Measurements from ENCODE around the gene TRAPPC5. TPM values are rescaled to one million over a fixed set of nuclear protein-coding genes. Genes with fewer than 3 reads are reported as not detected.

TRAPPC5 gene
- total RNA-seq, 4 donors from 2014 or later, result 15.1 to 63.5 (median 34.4) TPM

GRCh38 chr19:7635670-7636069, 45.0 kb upstream of the TRAPPC5 start:
- Histone ChIP-seq H3K27me3 (peaks cover 11% of the 10 kb centered on the region), H3K36me3 (no peaks in the 10 kb centered on the region), H3K27ac (no peak overlapping the region), H3K4me1 (peaks cover 2 to 14% (median 8%) of the 10 kb centered on the region in 4 donors), H3K4me3 (no peak overlapping the region), H3K9me3 (no peaks in the 10 kb centered on the region)
- in situ Hi-C loops (cut with MboI; ENCODE audit: low pct_ligation_motif_present in 1 of 4, low pct_unique_long_range_greater_than_20kb in 1 of 4, low sequenced_read_pairs in 3 of 4) (no loop called here), intact Hi-C loops (cut with DNase I; ENCODE audit: low total_unique reads) (no loop called here)
- DNase-seq, result no peak
- WGBS, 2 donors (ENCODE audit: low coverage in 1 of 2), result 58 to 80% methylated on average over 1 to 6 of the region's 6 CpGs
- TF ChIP-seq EP300 (IDR thresholded peaks at IDR 0.05; ENCODE audit: low read depth), result no peak
- TF ChIP-seq POLR2AphosphoS5 (IDR thresholded peaks at IDR 0.05), result no peak
- TF ChIP-seq CTCF (IDR thresholded peaks at IDR 0.05), result no peak
- TF ChIP-seq POLR2A (IDR thresholded peaks at IDR 0.05), result no peak

- Histone ChIP-seq H3K36me3 (no peaks in the 10 kb centered on the region), H3K9me3 (no peaks in the 10 kb centered on the region), H3K4me1 (peaks cover 0 to 8% (median 5%) of the 10 kb centered on the region in 4 donors), H3K4me3 (peak overlapping the region in 1 of 4 donors; percentile 80), H3K27ac (peak overlapping the region; percentile 83 to 93 (median 88)), H3K27me3 (peaks cover 11% of the 10 kb centered on the region)
- intact Hi-C loops (cut with DNase I; ENCODE audit: low total_unique reads), result no loop called here
- no peak for DNase-seq
- in situ Hi-C loops (cut with MboI; ENCODE audit: low pct_ligation_motif_present in 1 of 4, low pct_unique_long_range_greater_than_20kb in 1 of 4, low sequenced_read_pairs in 3 of 4), result no loop called here
- TF ChIP-seq POLR2AphosphoS5 (IDR thresholded peaks at IDR 0.05) (no peak), CTCF (IDR thresholded peaks at IDR 0.05) (no peak), POLR2A (IDR thresholded peaks at IDR 0.05) (no peak), EP300 (IDR thresholded peaks at IDR 0.05; ENCODE audit: low read depth) (no peak)
- 78 to 80% methylated on average over 1 to 16 of the region's 16 CpGs for WGBS, 2 donors (ENCODE audit: low coverage in 1 of 2)
These were observed 44.3 kb upstream of the TRAPPC5 start for GRCh38 chr19:7636317-7636690.

GRCh38 chr19:7636691-7637373, 43.8 kb upstream of the TRAPPC5 start, which contains the start of gene STXBP2:
Gene STXBP2, plus strand, starts transcription at chr19:7637110. Its CDS starts 40 bp downstream, at chr19:7637150.
- no peak for TF ChIP-seq EP300 (IDR thresholded peaks at IDR 0.05; ENCODE audit: low read depth)
- TF ChIP-seq POLR2A (IDR thresholded peaks at IDR 0.05), result peak; percentile 81
- TF ChIP-seq CTCF (IDR thresholded peaks at IDR 0.05), result peak; percentile 13 to 75 (median 28)
- TF ChIP-seq POLR2AphosphoS5 (IDR thresholded peaks at IDR 0.05), result peak; percentile 50 to 92 (median 87)
- peak; percentile 93 for DNase-seq
- Histone ChIP-seq H3K27me3 (peaks cover 11% of the 10 kb centered on the region), H3K4me1 (peaks cover 0 to 8% (median 5%) of the 10 kb centered on the region in 4 donors), H3K27ac (peak within 1 kb of the TSS; percentile 83 to 93 (median 88)), H3K4me3 (peak within 1 kb of the TSS; percentile 49 to 80 (median 66)), H3K36me3 (no peaks in the 10 kb centered on the region), H3K9me3 (no peaks in the 10 kb centered on the region)
- in situ Hi-C loops (cut with MboI; ENCODE audit: low pct_ligation_motif_present in 1 of 4, low pct_unique_long_range_greater_than_20kb in 1 of 4, low sequenced_read_pairs in 3 of 4), result no loop called here
- WGBS, 2 donors (ENCODE audit: low coverage in 1 of 2), result 10% methylated on average over 26 of the region's 61 CpGs; no CpG with 5 or more reads in 1 of the 2 donors
- intact Hi-C loops (cut with DNase I; ENCODE audit: low total_unique reads), result no loop called here

- peaks cover 11% of the 10 kb centered on the region for H3K27me3 ChIP-seq
- WGBS, 2 donors (ENCODE audit: low coverage in 1 of 2), result 37% methylated on average over 21 of the region's 30 CpGs; no CpG with 5 or more reads in 1 of the 2 donors
- DNase-seq, result peak; percentile 59
- H3K4me3 ChIP-seq, result peak overlapping the region; percentile 49 to 80 (median 66)
- in situ Hi-C loops (cut with MboI; ENCODE audit: low pct_ligation_motif_present in 1 of 4, low pct_unique_long_range_greater_than_20kb in 1 of 4, low sequenced_read_pairs in 3 of 4), result no loop called here
- H3K9me3 ChIP-seq, result no peaks in the 10 kb centered on the region
- H3K36me3 ChIP-seq, result no peaks in the 10 kb centered on the region
- H3K27ac ChIP-seq, result peak overlapping the region; percentile 83 to 93 (median 88)
- intact Hi-C loops (cut with DNase I; ENCODE audit: low total_unique reads), result no loop called here
- peaks cover 0 to 8% (median 5%) of the 10 kb centered on the region in 4 donors for H3K4me1 ChIP-seq
- no peak for TF ChIP-seq EP300 (IDR thresholded peaks at IDR 0.05; ENCODE audit: low read depth)
- TF ChIP-seq CTCF (IDR thresholded peaks at IDR 0.05), result no peak
- no peak for TF ChIP-seq POLR2AphosphoS5 (IDR thresholded peaks at IDR 0.05)
- TF ChIP-seq POLR2A (IDR thresholded peaks at IDR 0.05), result no peak
These were observed 43.0 kb upstream of the TRAPPC5 start for GRCh38 chr19:7637374-7638256.

Data from transverse colon (tissue), 4 donors.